GM21528 (cell line): ENCODE data around the gene TTYH1.

Source experiments
- ATAC-seq: cut with Tn5 transposase; IDR thresholded peaks from one replicate; pipeline ENCODE4 v1.9.1; 2021; ENCODE audit warnings: mild to moderate bottlenecking, moderate library complexity; ENCODE audit not compliant: unreplicated experiment, low FRiP score

The TTYH1 gene

GRCh38 chr19:54391589-54392061, 23.6 kb upstream of the TTYH1 start:
- ATAC-seq, result no peak

GRCh38 chr19:54392105-54392504, 23.2 kb upstream of the TTYH1 start:
- no peak for ATAC-seq

- ATAC-seq, result no peak
Measured at GRCh38 chr19:54393381-54393780, 21.9 kb upstream of the TTYH1 start.

- no peak for ATAC-seq
Measured at GRCh38 chr19:54395685-54396084, 19.6 kb upstream of the TTYH1 start.

GRCh38 chr19:54399189-54399588, 16.1 kb upstream of the TTYH1 start:
- no peak for ATAC-seq

GRCh38 chr19:54400913-54401312, 14.4 kb upstream of the TTYH1 start:
- no peak for ATAC-seq

GRCh38 chr19:54403054-54403453, 12.2 kb upstream of the TTYH1 start:
- no peak for ATAC-seq

- no peak for ATAC-seq
Measured at GRCh38 chr19:54405628-54406027, 9.6 kb upstream of the TTYH1 start.

GRCh38 chr19:54407780-54408179, 7.5 kb upstream of the TTYH1 start:
- ATAC-seq, result no peak

- no peak for ATAC-seq
Measured at GRCh38 chr19:54408456-54409026, 6.7 kb upstream of the TTYH1 start.

GRCh38 chr19:54411033-54411432, 4.2 kb upstream of the TTYH1 start:
- ATAC-seq, result no peak

- no peak for ATAC-seq
Measured at GRCh38 chr19:54412877-54413276, 2.4 kb upstream of the TTYH1 start.

GRCh38 chr19:54414156-54414555, 1.1 kb upstream of the TTYH1 start:
- no peak for ATAC-seq

- ATAC-seq, result no peak
Measured at GRCh38 chr19:54415901-54416673, 823 bp downstream of the TTYH1 start.

- no peak for ATAC-seq
Measured at GRCh38 chr19:54416695-54417491, 1.6 kb downstream of the TTYH1 start.

GRCh38 chr19:54418030-54418929, 3.0 kb downstream of the TTYH1 start:
- no peak for ATAC-seq

- ATAC-seq, result no peak
Measured at GRCh38 chr19:54418930-54419800, 3.9 kb downstream of the TTYH1 start.

- no peak for ATAC-seq
Measured at GRCh38 chr19:54420068-54420382, 4.8 kb downstream of the TTYH1 start.

- ATAC-seq, result no peak
Measured at GRCh38 chr19:54420383-54421168, 5.3 kb downstream of the TTYH1 start.
